Sigmoid colon (tissue), 4 donors: Measurements from ENCODE around the gene SMAD3.

ENCODE experiments used
- POLR2A ChIP-seq, 2 donors: fragments of 450-650 bp; IDR thresholded peaks; one replicate each; pipeline ENCODE4 v1.6.1; 2016; ENCODE audit warnings: antibody characterized with exemption in 2 of 2, mild to moderate bottlenecking in 2 of 2, moderate library complexity in 2 of 2
- POLR2AphosphoS5 ChIP-seq, 4 donors: sonication (generic); formaldehyde crosslinking; IDR thresholded peaks; one replicate each; pipeline ENCODE4 v1.6.1; 2017; ENCODE audit warnings: antibody characterized with exemption in 4 of 4

- TF ChIP-seq POLR2A (IDR thresholded peaks at IDR 0.05) (no peak), POLR2AphosphoS5 (IDR thresholded peaks at IDR 0.05) (no peak)
Observed at GRCh38 chr15:67172172-67172571, 106.8 kb downstream of the SMAD3 start.
